NCI-H2107 treated with DMSO at 0.1 percent for 48 hours (cell line): Measurements from ENCODE around the gene C3orf33.
A peak's percentile ranks its signal among the peaks of the same experiment; 100 is the strongest.
"Not testable (repeated sequence)": the region's sequence is repeated elsewhere in the genome, so short reads cannot be mapped to it uniquely, and the experiment has no call there.

Source experiments
- DNase-seq: peaks from one replicate; lab custom pipeline; 2025; ENCODE audit not compliant: unreplicated experiment; lab: John Stamatoyannopoulos, UW

C3orf33 gene

DNA sequence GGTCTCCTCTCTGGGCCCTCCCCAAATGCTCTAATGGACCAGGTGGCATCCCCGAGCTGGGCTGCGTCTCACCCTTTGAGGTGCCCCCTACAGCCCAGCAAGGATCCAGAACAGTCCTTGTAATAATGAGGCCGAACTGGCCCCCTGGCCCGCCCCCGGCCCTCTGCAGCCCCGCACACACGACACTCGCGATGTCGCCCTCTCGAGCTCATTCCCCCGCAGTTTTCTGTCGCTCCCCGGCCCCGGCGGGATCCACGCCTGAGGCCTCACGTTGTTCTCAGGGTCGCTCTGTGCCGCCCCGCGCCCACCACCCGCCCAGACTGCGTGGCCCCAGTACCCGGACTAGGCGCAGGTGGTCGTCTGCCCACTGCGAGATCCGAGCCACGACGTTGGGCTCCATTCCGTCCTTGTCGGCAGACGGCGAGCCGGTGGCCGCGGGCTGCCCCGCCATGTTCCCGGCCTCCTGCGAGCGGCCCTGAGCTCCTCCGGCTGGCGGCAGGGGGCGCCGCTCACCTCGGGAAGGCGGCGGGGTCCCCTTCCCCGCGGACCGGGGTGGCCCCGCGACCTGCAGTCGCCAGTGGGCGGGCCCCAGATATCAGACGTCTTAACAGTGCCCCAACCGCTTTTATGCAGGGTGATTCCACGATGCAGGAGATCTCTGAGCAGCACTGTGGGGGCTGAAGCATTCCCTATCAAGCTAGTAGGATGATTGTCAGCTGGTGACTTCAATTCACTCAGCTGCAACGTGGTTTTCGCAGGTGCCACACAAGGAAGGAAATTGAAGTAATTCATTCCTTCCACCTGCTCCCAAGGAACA lies at the start of gene C3orf33:
TSS of gene C3orf33 (minus strand) at position 477 of the 817 bp plus-strand sequence. CDS start at position 451, 26 bp downstream.
- DNase-seq = peak; percentile 64

GRCh38 chr3:155854141-155854940 lies 48.3 kb upstream of the C3orf33 start, which contains the start of gene SLC33A1:
SLC33A1 (minus strand) TSS chr3:155854427; CDS start chr3:155853997, 430 bp downstream.
- peak; percentile 99 for DNase-seq

DNA sequence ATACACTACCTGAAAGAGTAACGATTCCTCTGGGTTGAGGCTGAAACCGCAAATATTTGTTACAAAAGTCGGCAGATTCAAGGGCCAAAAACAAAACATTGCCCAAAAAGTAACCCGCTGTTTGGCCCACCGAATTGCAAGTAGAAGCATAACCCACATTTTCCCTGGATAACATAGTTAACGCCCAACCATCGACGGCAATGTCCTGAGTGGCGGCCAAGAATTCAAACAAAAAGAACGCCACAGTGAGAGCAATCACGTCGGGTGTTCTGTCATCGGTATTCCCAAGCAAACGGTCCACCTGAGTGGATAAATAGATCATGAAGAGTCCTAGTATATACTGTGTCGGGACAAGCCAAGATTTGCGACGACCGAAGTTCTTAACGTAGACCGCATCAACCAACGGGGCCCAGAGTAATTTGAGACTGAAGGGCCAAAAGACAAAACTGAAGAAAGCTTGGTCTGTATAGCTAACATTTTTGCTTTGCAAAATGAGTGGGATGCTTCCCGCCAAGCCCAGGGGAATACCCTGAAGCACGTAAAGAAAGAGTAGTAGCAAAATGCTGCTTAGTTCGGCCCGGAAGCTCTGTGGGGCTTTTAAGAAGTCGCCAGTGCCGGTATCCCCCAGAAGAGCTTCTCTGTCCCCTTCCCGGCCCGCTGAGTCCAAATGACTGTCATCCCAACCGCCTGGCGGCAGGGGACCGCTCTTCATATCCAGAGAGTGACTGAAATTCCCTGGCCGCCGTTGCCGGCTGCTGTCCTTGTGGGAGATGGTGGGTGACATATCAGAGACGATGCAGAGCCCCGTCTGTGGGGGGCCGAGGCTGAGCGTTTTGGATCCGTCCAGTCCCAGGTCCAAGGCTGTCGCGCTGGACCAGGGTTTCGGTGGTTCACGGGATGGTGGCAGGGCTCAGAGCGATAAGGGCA lies 47.4 kb upstream of the C3orf33 start:
- DNase-seq = peak; percentile 37

DNA sequence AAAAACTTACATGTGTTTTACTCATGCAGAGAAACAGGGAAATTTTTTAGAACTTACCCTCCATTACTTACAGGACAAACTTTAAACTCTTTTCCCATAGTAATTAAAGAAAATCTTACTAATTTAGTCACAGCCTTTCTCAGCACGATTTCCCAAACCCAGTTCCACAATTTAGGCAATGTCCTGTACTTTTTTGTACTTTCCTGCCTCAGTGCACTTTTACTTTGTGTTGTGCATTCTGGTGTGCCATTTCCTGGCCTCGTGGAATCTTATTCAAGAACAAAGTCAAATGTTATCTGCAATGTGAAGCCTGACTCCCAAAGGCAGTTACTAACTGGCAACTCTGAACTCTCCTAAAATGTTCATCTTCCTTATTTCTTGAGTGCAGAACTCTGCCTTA lies 46.3 kb upstream of the C3orf33 start:
- no peak for DNase-seq

DNA sequence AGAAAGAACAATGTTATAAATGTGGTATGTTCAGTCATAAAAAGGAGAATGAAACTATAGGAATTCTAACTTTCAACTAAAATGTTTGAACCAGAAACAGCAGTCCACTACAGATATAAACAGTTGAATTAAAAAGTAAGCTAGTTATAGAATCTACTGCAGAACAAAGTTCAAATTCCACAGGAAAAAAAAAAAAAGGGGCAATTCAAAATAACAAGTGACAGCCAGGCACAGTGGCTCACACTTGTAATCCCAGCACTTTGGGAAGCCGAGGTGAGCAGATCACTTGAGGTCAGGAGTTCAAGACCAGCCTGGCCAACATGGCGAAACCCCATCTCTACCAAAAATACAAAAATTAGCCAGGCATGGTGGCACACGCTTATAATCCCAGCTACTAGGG lies 43.3 kb upstream of the C3orf33 start:
- not testable (repeated sequence) for DNase-seq

DNA sequence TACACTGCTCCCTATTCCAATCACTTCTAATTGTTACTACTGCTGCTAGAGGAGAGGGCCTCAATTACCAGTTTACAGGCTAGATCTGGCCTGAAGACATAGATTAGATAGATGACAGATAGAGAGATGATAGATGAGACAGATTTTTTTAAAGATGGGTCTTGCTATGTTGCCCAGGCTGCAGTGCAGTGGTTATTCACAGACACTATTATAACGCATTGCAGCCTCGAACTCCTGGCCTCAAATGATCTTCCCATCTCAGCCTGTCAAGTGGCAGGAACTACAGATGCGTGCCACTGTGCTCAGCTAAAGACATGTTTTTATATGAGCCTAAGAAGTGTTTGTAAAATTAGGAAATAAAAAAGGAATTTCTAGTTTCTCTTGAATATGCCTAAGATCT lies 41.9 kb upstream of the C3orf33 start:
- no peak for DNase-seq

DNA sequence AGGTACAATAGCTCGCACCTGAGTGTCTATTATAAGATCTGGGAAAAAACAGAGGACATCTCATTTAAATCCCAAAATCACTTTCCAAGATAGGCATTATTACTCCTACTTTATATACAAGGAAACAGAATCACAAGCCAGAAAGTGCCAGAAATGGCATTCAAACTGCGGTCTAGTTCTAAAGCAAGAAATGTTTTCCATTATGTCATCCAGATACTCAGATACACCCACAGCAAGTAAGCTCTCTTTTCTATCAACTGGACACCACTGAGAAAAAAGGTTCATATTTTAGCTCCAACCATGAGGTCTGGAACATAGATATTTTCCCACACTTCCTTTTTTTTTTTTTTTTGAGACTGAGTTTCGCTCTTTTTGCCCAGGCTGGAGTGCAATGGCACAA lies 40.0 kb upstream of the C3orf33 start:
- no peak for DNase-seq

GRCh38 chr3:155843569-155843968 lies 37.5 kb upstream of the C3orf33 start:
- DNase-seq = no peak

DNA sequence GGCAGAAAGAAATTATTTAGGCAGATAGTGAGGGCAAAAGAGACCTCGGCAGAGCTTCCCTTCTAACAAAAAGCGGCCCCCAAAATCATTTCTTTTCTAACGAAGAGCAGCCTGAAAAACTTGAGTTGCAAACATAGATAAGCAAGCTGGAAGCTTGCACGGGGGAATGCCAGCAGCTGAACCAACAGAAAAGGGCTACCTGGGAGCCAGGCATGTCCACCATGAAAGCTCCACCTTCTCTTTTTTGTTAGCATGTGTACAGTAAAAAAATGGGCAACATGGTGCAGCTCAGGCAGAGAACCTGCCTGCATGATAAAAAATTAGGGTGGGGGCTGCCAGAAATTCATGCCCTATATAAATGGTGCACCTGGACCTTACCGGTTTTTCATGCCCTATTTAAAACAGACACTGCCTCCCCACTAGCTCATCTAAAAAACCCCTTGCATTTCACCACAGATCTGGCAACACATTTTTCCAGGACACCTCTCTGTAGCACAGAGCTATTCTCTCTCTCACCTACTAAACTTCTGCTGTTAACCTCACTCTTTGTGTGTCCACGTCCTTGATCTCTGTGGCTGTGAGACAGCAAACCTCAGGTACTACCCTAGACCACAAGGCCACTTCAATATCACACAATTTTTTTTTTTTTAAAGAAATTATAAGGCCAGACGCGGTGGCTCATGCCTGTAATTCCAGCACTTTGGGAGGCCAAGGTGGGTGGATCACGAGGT lies 29.4 kb upstream of the C3orf33 start:
- DNase-seq = no peak

GRCh38 chr3:155828490-155829098 lies 22.5 kb upstream of the C3orf33 start:
- not testable (repeated sequence) for DNase-seq

GRCh38 chr3:155815030-155815545 lies 9.0 kb upstream of the C3orf33 start:
- no peak for DNase-seq

GRCh38 chr3:155813224-155813623 lies 7.1 kb upstream of the C3orf33 start:
- not testable (repeated sequence) for DNase-seq

DNA sequence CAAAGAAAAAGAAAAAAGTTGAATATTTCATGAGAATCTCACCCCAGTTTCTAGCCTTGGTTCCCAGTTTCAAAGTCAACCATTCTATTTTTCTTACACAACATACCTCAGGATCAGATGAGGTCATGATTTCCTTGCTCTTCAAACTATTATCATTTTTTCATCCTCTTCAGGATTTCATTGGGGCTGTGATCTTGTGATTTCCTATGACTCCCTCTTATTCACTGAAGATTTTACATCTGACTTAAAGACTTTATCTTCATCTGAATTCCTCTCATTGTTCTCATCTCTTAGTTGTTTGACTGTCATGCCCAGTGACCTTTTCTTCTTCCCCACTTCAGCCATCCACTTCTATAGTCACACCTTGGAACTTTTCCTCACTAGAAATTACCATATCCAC lies 3.1 kb upstream of the C3orf33 start:
- DNase-seq = no peak

GRCh38 chr3:155807823-155808222 lies 1.7 kb upstream of the C3orf33 start:
- DNase-seq = no peak

- no peak for DNase-seq
Observed at GRCh38 chr3:155805204-155805801, 775 bp downstream of the C3orf33 start.

GRCh38 chr3:155804323-155804722 lies 1.8 kb downstream of the C3orf33 start:
- no peak for DNase-seq

- DNase-seq = no peak
Observed at GRCh38 chr3:155792532-155792931, 13.5 kb downstream of the C3orf33 start.

DNA sequence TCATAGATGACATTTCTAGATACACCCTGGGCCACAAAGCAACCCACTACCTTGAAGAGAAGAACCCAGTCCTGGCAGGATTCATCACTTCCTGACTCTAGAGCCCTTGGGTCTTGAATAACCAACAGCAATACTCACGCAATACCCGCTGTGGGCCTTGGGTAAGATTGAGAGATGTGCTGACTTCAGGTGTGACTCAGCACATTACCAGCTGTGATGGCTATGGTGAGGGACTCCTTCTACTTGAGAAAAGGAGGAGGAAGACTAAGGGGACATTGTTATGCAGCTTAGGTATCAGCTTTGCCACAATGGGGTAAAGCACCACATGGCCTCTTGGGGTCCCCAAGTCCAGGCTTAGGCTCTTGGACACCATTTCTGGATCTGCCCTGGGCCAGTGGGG lies 14.9 kb downstream of the C3orf33 start:
- no peak for DNase-seq

DNA sequence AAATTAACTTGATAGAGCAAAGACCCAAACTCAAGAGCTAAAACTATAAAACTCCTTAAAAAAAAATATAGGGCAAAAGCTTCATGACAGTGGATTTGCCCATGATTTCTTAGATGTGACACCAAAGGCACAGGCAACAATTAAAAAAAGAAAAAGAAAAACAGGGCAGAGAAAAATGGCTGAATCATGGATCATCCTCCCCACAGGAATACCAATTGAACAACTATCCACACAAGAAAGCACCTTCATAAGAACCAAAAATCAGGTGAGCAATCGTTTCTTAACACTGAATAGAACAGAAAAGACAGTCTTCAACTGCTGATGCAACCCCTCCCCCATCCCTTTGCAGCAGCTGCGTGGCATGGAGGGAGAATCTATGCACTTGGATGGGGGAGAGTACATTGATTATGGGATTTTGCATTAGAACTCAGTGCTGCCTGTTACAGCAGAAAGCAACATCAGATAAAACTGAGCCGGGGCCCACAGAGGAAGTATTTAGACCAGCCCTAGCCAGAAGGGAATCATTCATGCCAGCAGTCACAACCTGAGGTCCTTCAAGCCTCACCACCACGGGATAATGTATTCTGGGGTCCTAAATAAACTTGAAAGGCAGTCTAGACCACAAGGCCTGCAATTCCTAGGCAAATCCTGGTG lies 15.7 kb downstream of the C3orf33 start:
- no peak for DNase-seq
